Chondrocyte (in vitro differentiated cells): ENCODE data around the gene ANAPC2. TPM values are rescaled to one million over a fixed set of nuclear protein-coding genes. Genes with fewer than 3 reads are reported as not detected.

Experiments
- DNase-seq: peaks from one replicate; pipeline ENCODE4 v3.0.0; 2021; ENCODE audit warnings: mixed read lengths, low spot score
- H3K27ac Mint-ChIP-seq: one replicate; pipeline ENCODE4 v1.8.0; 2021; ENCODE audit warnings: mild to moderate bottlenecking, moderate library complexity, mixed read lengths; ENCODE audit not compliant: unreplicated experiment
- H3K27me3 Mint-ChIP-seq: 2 replicates; pipeline ENCODE4 v1.8.0; 2021; ENCODE audit warnings: low read depth, mixed read lengths
- H3K36me3 Mint-ChIP-seq: 2 replicates; pipeline ENCODE4 v1.8.0; 2021; ENCODE audit warnings: low read depth, mixed read lengths
- H3K4me1 Mint-ChIP-seq: 2 replicates; pipeline ENCODE4 v1.8.0; 2021; ENCODE audit warnings: low read depth, mild to moderate bottlenecking, mixed read lengths
- H3K4me3 Mint-ChIP-seq: one replicate; pipeline ENCODE4 v1.8.0; 2021; ENCODE audit warnings: mild to moderate bottlenecking, moderate library complexity, mixed read lengths; ENCODE audit not compliant: unreplicated experiment
- H3K9me3 Mint-ChIP-seq: 2 replicates; pipeline ENCODE4 v1.8.0; 2021; ENCODE audit warnings: low read depth, mixed read lengths
- CTCF ChIP-seq: fragments of 200-600 bp; sonication (generic); IDR thresholded peaks from 2 replicates; pipeline ENCODE4 v1.5.0; 2021; ENCODE audit warnings: antibody characterized with exemption, mild to moderate bottlenecking, moderate library complexity
- total RNA-seq: library from RNA; stranded (reverse); gene quantifications from 3 replicates; pipeline ENCODE4 v1.2.1, GENCODE V29; 2021

Gene ANAPC2
- total RNA-seq, 1 donor from 2014 or later, result 41.0 TPM

- peaks cover 8% of the 10 kb centered on the region for H3K36me3 Mint-ChIP-seq
These were observed 272 bp downstream of the ANAPC2 start for GRCh38 chr9:137188086-137188489.

GRCh38 chr9:137187386-137187785, 974 bp downstream of the ANAPC2 start:
- DNase-seq, result no peak
- Mint-ChIP-seq H3K27me3 (no peaks in the 10 kb centered on the region), H3K36me3 (peaks cover 8% of the 10 kb centered on the region), H3K4me1 (peaks cover 36% of the 10 kb centered on the region), H3K27ac (peak overlapping the region; percentile 63), H3K9me3 (no peaks in the 10 kb centered on the region), H3K4me3 (peak overlapping the region; percentile 85)
- TF ChIP-seq CTCF, result no peak

More at GRCh38 chr9:137188086-137188489, 272 bp downstream of the ANAPC2 start:
- H3K4me1 Mint-ChIP-seq, result peaks cover 36% of the 10 kb centered on the region
- DNase-seq, result no peak
- H3K27me3 Mint-ChIP-seq, result no peaks in the 10 kb centered on the region
- peak overlapping the region; percentile 85 for H3K4me3 Mint-ChIP-seq
- H3K9me3 Mint-ChIP-seq, result no peaks in the 10 kb centered on the region
- TF ChIP-seq CTCF, result no peak
- H3K27ac Mint-ChIP-seq, result peak overlapping the region; percentile 91

DNA sequence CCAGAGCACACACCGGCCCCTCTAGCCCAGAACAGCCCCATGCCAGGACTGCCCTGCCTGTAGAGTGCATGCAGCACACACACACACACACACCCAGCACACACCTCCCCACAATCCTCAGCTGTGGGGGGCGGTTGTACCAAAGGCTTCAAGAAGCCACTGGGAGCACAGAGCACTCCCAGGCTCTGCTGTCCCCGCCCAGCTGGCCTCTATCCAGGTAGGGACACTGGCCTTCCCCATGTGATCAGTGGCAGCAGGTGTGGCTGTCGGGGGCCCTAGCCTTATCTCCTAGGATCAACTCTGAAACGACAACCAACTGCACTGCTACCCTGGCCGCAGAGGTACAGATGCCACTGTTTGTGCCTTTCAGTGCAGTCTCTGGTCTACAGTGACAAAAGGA, 2.0 kb downstream of the ANAPC2 start:
- no peak overlapping the region for H3K27ac Mint-ChIP-seq
- peak overlapping the region; percentile 85 for H3K4me3 Mint-ChIP-seq
- H3K4me1 Mint-ChIP-seq, result peaks cover 36% of the 10 kb centered on the region
- no peaks in the 10 kb centered on the region for H3K27me3 Mint-ChIP-seq
- no peaks in the 10 kb centered on the region for H3K9me3 Mint-ChIP-seq
- TF ChIP-seq CTCF, result no peak
- H3K36me3 Mint-ChIP-seq, result peaks cover 12% of the 10 kb centered on the region
- DNase-seq, result no peak

- Mint-ChIP-seq H3K4me3 (no peak overlapping the region), H3K27ac (no peak overlapping the region), H3K27me3 (no peaks in the 10 kb centered on the region), H3K4me1 (peaks cover 34% of the 10 kb centered on the region), H3K9me3 (no peaks in the 10 kb centered on the region), H3K36me3 (peaks cover 12% of the 10 kb centered on the region)
- TF ChIP-seq CTCF, result no peak
- no peak for DNase-seq
These were observed 2.4 kb downstream of the ANAPC2 start for GRCh38 chr9:137185921-137186320.

DNA sequence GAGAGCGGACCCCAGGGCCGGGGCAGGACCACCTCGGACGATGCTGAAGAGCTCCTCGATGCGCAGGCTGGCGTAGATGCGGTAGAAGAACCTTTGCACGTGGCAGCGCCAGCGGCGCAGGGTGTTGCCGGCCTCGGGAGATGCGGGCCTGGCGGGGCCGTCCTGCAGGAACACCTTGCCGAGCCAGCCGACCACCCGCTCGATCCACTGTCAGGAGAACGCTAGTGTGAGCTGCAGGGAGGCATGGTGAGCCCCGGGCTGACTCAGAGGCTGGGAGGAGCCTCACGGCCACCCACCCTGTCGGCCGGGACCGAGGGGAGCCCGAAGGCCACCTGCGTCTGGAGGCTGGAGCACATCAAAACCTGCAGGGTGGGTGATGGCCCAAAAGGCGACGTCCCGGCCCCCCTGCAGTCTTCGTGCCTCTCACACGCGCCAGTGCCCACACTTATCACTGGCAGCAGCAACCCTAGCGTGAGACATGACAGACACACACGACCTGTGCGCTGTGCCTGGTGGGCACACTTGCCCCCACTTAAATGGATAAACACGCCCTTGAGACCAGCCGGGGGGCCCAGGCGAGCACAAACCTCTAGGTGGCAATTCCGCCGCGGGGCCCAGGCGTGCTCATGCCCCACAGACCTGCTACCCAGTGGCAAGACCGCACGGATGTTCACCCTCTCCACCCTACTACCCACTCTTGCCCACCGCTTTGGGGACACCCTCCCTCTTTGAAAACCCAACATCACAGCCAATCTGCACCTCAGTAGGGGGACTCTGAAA, 3.3 kb downstream of the ANAPC2 start:
- H3K4me1 Mint-ChIP-seq, result peaks cover 29% of the 10 kb centered on the region
- DNase-seq, result no peak
- H3K36me3 Mint-ChIP-seq, result peaks cover 11% of the 10 kb centered on the region
- H3K4me3 Mint-ChIP-seq, result no peak overlapping the region
- no peaks in the 10 kb centered on the region for H3K27me3 Mint-ChIP-seq
- H3K27ac Mint-ChIP-seq, result no peak overlapping the region
- no peak for TF ChIP-seq CTCF
- no peaks in the 10 kb centered on the region for H3K9me3 Mint-ChIP-seq
